H7 (cell line): ENCODE data around the gene HIVEP1. TPM values are rescaled to one million over a fixed set of nuclear protein-coding genes. Genes with fewer than 3 reads are reported as not detected.

ENCODE experiments used
- total RNA-seq: library from RNA; depleted of rRNA; stranded (reverse); fragments of >200 nt; shearing (Covaris generic); gene quantifications from 2 replicates; pipeline ENCODE4 v1.2.3, GENCODE V29; 2014; rRNA removed

Gene HIVEP1
- total RNA-seq, 1 experiment from 2014 or later = 13.3 TPM

Other genes starting within 250 kb of the HIVEP1 start
- 0.21 TPM in 1 of 2 replicates, not detected in the other for gene ADTRP, start 233.5 kb upstream of the HIVEP1 start, total RNA-seq